HepG2 (cell line): ENCODE results near the gene B4GALT2. TPM values are rescaled to one million over a fixed set of nuclear protein-coding genes. Genes with fewer than 3 reads are reported as not detected.
A peak's percentile ranks its signal among the peaks of the same experiment; 100 is the strongest.

Source experiments
- HNRNPK ChIP-seq: fragments of 200-400 bp; formaldehyde crosslinking; IDR thresholded peaks from 2 replicates; pipeline ENCODE4 v1.6.1; 2018; ENCODE audit warnings: low read length, low read depth, moderate library complexity, mild to moderate bottlenecking; ENCODE audit not compliant: poor library complexity, severe bottlenecking
- SUZ12 ChIP-seq: fragments of 150-350 bp; IDR thresholded peaks from 2 replicates; pipeline ENCODE4 v1.6.1; 2014; ENCODE audit warnings: low read depth, low read length
- polyA plus RNA-seq, 8 experiments: library from polyadenylated mRNA; depleted of rRNA in 3 of 8; stranded (reverse) in 7 of 8; unstranded in 1 of 8; fragments of >200 nt; fragmentation: Illumina TruSeq in 4 of 8; extraction: Trizol in 4 of 8; gene quantifications; 2 replicates each; pipeline versions ENCODE4 v1.2.1 to v1.2.3, GENCODE V29; 2011 to 2016; ENCODE audit warnings: low read depth in 4 of 8, missing spikeins in 1 of 8, mixed read lengths in 1 of 8; ENCODE audit not compliant: insufficient read depth in 1 of 8
- total RNA-seq, 5 experiments: library from RNA; depleted of rRNA; stranded (reverse); fragments of >200 nt; fragmentation: Illumina TruSeq; extraction: Trizol; gene quantifications; 2 replicates each; pipeline ENCODE4 v1.2.3, GENCODE V29; 2016; ENCODE audit warnings: low read depth in 1 of 5
- TF ChIP-seq, protein P1 (sequence below): sonication (generic); formaldehyde crosslinking; IDR thresholded peaks from 2 replicates; pipeline ENCODE4 v1.5.1; 2020; ENCODE audit warnings: mild to moderate bottlenecking, missing genetic modification reagents, moderate library complexity
- TF ChIP-seq, protein P2 (sequence below): sonication (generic); formaldehyde crosslinking; IDR thresholded peaks from 2 replicates; pipeline ENCODE4 v1.4.0; 2020; ENCODE audit warnings: missing genetic modification reagents
- TF ChIP-seq, protein P3 (sequence below): sonication (generic); formaldehyde crosslinking; IDR thresholded peaks from 2 replicates; pipeline ENCODE4 v1.4.0; 2020; ENCODE audit warnings: missing genetic modification reagents, borderline replicate concordance

Gene B4GALT2
- total and polyA plus RNA-seq, 2 of the 13 experiments (the other 11 are each of a cell fraction or from before 2014, with no cell fraction given): 41.9 to 78.0 TPM

DNA sequence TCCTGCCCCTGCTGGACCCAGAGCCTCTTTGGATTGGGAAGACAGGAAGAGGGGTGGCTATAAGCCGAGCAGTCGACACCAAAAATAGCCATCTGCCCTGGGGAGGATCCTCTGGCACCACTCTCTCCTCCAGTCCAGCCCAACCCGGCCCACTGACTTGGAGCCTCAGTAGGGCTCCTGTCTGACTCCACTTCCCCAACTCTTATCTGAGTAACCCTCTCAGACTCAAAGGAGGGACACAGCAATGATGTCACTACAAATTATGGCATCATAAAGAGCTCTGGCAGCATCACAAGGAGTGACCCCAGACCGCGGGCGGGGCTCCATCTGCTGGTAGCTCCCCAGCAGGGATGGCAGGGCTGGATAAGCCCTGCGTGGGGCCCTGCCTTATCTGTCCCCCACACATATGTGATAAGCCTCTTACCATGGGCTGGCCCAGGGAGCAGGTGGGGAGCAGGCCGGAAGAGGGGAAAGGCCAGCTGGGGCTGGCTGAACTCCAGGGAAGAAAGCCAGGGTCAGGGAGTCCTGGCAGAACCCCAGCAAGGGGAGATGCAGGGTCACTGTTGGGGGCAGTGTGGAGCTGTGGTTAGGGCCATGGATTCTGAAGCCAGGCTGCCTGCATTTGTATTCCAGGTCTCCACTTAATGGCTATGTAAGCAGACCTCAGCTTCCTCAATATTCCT, 56.9 kb downstream of the B4GALT2 start (continued):
- TF ChIP-seq, protein P1, sequence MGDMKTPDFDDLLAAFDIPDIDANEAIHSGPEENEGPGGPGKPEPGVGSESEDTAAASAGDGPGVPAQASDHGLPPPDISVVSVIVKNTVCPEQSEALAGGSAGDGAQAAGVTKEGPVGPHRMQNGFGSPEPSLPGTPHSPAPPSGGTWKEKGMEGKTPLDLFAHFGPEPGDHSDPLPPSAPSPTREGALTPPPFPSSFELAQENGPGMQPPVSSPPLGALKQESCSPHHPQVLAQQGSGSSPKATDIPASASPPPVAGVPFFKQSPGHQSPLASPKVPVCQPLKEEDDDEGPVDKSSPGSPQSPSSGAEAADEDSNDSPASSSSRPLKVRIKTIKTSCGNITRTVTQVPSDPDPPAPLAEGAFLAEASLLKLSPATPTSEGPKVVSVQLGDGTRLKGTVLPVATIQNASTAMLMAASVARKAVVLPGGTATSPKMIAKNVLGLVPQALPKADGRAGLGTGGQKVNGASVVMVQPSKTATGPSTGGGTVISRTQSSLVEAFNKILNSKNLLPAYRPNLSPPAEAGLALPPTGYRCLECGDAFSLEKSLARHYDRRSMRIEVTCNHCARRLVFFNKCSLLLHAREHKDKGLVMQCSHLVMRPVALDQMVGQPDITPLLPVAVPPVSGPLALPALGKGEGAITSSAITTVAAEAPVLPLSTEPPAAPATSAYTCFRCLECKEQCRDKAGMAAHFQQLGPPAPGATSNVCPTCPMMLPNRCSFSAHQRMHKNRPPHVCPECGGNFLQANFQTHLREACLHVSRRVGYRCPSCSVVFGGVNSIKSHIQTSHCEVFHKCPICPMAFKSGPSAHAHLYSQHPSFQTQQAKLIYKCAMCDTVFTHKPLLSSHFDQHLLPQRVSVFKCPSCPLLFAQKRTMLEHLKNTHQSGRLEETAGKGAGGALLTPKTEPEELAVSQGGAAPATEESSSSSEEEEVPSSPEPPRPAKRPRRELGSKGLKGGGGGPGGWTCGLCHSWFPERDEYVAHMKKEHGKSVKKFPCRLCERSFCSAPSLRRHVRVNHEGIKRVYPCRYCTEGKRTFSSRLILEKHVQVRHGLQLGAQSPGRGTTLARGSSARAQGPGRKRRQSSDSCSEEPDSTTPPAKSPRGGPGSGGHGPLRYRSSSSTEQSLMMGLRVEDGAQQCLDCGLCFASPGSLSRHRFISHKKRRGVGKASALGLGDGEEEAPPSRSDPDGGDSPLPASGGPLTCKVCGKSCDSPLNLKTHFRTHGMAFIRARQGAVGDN (CRISPR knock-in tag): no peak
- TF ChIP-seq, protein P2, sequence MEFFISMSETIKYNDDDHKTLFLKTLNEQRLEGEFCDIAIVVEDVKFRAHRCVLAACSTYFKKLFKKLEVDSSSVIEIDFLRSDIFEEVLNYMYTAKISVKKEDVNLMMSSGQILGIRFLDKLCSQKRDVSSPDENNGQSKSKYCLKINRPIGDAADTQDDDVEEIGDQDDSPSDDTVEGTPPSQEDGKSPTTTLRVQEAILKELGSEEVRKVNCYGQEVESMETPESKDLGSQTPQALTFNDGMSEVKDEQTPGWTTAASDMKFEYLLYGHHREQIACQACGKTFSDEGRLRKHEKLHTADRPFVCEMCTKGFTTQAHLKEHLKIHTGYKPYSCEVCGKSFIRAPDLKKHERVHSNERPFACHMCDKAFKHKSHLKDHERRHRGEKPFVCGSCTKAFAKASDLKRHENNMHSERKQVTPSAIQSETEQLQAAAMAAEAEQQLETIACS: no peak
- TF ChIP-seq, protein P3, sequence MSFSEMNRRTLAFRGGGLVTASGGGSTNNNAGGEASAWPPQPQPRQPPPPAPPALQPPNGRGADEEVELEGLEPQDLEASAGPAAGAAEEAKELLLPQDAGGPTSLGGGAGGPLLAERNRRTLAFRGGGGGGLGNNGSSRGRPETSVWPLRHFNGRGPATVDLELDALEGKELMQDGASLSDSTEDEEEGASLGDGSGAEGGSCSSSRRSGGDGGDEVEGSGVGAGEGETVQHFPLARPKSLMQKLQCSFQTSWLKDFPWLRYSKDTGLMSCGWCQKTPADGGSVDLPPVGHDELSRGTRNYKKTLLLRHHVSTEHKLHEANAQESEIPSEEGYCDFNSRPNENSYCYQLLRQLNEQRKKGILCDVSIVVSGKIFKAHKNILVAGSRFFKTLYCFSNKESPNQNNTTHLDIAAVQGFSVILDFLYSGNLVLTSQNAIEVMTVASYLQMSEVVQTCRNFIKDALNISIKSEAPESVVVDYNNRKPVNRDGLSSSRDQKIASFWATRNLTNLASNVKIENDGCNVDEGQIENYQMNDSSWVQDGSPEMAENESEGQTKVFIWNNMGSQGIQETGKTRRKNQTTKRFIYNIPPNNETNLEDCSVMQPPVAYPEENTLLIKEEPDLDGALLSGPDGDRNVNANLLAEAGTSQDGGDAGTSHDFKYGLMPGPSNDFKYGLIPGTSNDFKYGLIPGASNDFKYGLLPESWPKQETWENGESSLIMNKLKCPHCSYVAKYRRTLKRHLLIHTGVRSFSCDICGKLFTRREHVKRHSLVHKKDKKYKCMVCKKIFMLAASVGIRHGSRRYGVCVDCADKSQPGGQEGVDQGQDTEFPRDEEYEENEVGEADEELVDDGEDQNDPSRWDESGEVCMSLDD: peak; percentile 40; the same call in 1 of the 2 replicates
- TF ChIP-seq SUZ12: no peak
- no peak for TF ChIP-seq HNRNPK
